Epidermal melanocyte (primary cell): ENCODE data around the gene TFEB.

Experiments
- DNase-seq: peaks from one replicate; pipeline ENCODE4 v3.0.0; 2011; ENCODE audit warnings: low spot score; ENCODE audit not compliant: insufficient read length

TFEB gene

DNA sequence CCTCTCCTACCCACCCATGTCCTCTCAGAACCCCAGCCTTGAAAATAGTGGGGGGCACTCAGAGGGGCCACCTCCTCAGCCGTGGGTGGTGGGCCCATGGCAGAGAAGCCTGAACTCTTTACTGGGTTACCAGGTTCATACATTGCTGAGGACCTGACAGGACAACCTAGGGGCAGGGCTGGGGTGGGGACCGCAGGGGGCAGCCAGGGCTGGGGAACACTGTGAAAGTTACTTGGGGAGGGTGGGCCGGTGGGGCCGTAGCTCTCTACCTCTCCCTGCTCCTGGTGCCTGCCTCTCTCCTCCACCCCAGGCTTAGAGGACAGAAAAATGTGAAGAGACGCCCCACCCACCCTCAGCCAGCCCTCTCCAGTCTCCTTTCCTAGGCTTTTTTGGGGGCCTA lies 81.7 kb downstream of the TFEB start:
- DNase-seq, result no peak

DNA sequence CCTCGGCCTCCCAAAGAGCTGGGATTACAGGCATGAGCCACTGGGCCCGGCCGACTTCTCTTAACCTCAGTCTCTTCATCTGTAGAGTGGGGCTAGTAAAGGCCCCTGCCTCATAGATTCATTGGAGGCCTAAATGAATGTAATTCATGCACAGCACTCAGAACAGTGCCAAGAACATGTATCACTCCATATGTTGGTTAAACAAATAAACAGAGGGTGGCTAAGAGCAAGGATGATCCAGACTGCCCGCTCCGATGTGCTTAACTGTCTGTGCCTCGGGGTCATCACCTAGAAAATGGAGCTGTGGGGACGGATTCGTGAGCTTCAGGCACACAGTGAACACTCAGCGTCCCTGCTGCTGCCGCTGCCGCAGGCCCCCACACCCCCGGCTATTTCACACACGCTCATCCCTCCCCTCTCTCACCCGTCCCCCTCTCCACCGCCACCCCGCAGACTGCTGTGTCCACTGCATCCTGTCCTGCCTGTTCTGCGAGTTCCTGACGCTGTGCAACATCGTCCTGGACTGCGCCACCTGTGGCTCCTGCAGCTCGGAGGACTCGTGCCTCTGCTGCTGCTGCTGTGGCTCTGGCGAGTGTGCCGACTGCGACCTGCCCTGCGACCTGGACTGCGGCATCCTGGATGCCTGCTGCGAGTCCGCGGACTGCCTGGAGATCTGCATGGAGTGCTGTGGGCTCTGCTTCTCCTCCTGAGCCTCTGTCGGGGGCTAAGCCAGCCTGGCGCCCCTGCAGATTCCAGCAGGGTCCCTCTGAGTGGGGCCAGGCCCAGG lies 82.3 kb downstream of the TFEB start:
- DNase-seq, result no peak

DNA sequence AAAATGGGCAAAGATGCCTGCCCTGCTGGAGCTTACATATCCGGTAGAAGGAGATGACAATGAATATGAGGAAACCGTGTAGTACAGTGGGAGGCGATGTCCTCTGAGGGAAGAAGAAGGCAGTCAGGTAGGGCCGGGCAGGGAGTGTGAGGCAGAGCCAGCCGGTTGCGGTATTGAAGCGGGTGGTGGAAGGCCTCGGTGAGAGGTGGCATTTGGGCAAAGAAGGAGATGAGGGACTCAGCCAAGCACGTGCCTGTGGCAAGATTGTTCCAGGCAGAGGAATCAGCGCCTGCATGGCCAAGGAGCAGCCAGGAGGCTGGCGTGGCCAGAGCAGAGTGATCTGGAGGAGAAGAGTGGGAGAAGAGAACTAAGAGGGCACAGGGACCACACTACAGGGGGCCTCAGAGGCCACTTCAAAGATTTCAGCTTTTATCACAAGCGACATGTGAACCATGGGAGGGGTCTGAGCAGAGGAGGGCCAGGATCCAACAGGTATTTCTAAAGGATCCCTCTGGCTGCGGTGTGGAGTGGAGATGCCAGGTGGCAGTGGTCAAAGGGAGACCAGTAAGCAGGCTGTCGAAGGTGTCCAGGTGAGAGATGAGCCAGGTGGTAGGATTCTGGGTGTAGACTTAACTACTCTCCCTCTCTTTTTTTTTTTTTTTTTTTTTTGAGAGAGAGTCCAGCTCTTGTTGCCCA lies 83.3 kb downstream of the TFEB start:
- DNase-seq, result no peak

DNA sequence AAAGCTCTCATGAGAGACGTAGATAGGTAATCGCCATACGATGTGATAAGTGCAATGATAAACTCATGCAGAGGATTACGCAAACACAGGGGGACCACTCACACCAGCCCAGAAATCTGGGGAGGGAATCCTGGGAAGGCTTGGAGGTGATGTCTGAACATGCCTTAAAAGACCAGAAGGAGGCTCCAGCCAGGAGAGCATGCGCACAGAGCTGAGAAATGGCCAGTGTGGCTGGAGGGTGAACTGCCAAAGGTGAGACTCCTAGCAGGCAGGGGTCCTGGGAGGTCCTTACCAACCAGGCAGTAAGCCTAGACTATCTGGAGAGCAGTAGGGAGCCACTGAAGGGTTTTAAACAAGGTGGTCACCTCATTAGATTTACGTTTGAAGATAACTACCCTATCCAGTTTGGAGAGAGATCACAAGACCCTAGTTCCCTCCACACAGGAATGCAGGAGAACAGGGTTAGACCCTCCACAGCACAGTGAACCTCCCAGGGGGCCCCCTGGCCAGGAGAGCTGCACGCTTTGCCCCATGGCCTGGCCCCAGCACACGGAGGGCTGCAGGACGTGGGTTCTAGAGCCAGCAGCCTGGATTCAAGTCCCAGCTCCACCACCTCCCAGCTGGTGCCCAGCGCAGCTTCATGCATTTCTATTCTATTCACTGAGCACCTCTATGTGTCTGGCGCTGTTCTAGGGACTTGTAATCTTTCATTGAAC lies 84.0 kb downstream of the TFEB start:
- DNase-seq, result no peak

DNA sequence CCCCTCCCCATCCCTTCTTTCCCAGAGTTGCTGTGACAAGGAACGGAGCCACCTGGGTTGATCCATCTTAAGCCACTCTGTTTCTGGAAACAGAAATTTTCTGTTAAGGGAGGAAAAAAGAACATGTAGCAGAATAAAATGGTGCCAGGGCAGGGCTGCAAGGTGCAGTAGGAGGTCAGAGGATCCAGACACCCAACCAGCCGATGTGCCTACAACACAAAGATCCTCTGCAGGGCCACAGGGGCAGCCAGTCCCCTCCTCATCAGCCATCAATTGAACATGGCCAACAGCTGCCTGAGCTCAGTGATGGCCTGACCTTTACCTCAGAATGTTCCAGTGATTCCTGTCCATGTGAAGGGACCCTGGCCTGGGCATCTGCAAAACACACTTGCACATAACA lies 85.3 kb downstream of the TFEB start:
- DNase-seq, result no peak

DNA sequence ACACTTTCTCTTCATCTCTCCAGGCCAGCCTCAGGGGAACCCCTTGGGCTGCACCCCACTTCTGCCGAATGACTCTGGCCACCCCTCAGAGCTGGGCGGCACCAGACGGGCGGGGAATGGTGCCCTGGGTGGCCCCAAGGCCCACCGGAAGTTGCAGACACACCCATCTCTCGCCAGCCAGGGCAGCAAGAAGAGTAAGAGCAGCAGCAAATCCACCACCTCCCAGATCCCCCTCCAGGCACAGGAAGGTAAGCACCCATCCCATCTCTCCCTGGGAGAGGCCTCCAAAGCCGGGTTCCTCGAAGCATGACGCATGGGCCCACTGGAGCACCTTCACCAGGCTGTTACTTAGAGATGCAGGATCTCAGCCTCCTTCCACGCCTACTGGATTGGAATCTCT lies 85.8 kb downstream of the TFEB start:
- DNase-seq, result no peak

DNA sequence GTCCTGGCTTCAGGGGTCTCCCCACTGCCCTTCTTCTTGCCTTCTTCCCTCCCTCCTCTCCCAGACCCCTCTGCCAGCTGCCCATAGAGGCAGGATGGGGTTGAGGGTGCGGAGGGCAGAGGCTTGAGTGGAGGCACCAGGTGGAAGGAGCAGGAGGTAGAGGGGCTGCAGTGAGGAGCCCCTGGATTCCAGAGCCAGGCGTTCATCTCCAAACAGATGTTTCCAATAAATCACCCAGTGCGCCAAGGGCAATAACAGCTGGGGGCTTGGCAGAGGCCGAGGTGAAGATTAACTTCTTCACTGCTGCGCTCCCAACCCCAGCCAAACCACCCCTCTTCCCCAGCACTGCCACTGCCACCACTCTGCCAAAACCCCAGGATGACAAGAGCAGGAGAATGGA lies 86.5 kb downstream of the TFEB start:
- DNase-seq, result no peak

DNA sequence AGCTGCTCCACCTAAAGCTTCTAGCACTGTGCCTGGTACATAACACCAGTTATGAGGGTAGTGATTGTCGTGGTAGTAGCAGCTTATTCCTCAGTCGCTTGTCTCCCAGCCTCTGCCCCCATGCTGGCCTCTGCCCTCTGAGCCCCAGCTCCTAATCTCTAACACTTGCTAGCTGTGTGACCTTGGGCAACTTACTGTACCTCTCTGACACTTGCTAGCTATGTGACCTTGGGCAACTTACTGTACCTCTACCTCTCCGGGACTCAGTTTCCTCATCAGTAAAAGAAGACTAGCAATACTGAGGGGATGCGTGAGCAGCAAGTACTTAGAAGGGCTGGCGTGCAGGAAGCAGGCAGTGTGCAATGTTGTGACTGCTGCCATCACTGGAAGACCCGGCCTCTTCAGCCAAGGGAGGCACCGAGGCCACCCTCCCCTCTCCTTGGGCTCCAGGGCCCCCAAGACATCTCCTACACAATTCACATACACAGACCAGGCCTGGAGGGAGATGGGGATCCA lies 87.3 kb downstream of the TFEB start:
- DNase-seq, result no peak

DNA sequence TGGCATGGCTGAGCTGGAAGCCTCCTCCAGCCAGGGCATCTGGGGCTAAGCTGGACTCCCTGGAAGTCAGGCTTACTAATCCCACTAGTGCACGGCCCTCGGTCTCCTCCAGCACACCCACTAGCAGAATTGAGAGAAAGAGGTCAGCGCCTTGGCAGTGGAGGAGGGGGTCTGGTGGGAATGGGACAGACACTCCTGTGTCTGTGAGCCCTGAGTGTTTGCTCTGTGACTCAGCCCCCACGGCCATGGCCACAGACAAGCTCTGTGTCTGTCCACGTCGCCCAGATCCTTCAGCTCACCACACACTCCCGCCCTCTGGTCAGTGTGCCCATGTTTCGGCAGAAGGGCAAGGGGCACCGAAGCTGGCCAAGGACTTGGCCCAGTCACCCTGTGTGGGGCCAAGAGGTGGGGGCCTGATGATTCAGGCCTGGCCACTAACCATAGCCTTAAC lies 88.3 kb downstream of the TFEB start:
- DNase-seq, result no peak

DNA sequence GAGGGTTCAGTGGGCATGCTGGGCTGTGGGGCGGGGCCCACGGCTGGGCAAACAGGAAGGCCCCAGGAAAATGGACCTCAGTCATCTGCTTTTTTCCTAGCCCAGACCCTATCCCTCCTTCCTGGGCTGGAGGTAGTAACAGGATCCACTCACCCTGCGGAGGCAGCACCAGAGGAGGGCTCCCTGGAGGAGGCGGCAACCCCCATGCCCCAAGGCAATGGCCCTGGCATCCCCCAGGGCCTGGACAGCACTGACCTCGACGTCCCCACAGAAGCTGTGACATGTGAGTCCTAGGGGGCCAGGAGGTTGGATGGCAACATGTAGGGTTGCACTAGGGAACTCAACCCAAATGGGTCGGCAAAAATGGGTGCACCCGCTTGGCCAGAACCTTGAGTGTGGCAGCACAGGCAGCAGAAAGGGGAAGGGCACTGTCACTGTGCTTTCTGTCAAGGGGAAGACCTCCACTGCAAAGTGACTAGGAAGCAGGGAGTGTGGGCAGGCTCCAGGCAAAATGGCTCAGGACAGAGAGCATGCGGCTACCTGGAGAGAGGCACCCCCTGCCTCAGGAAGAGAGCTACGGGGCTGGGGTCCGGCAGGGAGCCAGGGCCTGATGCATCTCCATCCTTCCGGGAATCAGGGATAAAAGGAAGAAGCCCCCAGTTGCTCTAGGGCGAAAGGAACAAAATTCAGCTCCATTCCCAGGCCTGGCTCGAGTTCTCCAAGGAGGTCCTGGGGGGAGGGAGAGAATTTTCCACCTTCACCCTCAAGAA lies 89.2 kb downstream of the TFEB start:
- DNase-seq, result no peak

DNA sequence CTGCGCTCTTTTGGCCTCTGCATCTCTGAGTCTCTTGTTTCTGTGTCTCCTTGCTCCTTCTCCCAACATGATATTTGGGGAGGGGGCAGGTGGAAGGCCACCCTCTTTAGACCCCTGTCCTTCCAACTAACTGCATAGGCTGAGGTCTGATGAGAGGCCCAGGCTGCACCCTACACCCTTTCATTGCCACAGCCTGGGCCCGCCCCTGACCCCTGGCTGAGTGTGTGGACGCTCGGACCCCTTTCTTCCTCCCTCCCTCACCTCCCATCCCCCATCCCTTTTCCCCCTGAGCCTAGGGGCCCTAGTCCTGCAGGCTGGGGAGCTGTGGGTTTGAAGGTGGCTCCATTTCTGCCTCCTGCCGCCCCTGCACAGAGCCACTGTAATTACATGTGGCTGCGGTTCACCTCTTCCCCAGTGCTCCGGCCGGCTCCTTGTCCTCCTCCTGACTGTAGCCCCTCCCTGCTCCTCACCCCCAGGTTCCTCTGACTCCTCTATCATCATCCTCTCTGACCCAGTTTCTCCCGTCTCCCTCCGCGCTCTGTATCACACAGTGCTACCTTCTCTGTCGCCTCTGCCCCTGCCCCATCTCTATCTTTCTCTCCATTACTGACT lies 90.3 kb downstream of the TFEB start:
- no peak for DNase-seq

DNA sequence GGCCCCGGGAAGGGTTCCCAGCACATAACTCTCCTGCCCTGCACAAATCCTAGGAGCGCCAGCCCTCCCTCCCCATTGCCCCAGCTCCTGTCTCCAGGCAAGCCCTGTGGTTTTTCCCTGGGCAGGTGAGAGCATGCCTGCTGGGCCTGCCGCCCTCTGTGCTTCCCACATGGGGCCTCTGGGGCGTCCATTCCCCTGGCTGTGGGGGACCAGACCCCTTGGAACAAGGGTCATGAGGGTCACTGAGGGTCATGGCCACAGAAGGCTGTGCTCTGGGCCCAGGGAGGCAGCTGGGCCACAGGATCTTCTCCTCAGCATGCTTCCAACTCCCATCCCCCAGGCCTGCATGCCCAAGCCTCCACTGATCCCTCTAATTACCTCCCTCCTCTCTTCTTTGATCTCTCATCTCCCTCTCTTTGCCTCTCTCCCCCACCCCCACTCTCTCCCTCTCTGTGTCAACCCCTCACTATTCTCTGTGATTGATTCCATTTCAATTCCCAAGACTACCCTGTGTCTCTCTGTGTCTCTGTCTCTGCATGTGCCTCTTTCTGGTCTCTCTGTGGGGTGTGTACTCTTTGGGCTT lies 91.0 kb downstream of the TFEB start:
- no peak for DNase-seq

DNA sequence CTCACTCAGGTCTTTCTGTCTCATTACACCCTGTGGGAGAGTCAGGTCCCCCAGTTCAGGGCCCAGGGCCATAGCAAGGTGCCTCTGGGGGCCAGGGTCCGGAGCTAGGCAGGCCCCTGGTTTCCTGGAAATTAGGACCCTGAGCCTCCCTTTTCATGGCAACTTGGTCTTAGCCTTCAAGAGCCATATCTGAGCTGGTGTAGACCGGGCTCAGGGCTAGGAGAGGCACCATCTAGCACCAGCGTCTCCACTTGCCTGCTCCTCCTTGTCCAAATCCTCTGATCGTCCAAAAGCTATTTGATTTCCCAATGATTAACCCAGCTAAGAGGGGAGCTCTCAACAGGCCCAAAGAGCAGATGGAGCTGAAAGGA lies 91.5 kb downstream of the TFEB start:
- no peak for DNase-seq

DNA sequence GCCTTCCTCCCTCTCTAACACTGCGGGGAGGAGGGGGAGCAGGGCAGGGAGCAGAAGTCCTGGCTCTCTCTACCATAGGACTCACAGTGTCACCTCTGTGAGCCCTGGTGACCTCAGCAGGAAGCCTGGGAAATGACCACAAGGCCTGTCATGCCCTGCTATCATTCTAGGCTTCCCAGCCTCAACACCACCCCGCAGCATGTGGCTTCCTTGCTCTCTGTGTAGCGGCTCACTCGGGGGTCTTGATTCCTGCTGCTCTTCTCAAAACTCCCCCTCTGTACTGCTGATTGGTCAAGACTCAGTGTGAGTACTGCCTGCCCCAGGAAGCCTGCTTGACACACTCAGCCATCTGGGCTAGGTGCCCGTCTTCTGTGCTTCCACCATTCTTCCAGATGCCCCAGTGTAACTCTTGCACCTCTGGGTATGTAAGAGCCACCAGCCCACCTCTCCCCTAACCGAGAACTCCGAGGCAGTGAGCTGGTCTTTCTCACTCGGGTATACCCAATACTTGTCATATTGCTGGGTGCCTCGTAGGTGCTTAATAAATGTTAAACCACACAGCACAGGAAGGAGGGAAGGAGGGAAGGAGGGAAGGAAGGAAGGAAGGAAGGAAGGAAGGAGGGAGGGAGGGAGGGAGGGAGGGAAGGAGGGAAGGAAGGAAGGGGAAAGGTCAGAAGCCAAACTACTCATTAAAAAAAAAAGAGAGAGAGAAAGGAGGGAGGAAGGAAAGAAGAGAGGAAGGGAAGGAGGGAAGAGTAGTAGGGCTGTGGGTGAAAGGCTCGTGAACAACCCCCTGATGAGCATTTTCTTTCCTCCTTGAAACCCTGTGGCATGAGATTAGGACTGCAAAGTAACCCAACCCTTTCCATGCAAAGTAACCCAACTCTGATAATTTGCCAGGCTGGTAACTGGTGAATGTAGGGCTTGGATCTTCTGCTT lies 92.2 kb downstream of the TFEB start:
- DNase-seq, result no peak

DNA sequence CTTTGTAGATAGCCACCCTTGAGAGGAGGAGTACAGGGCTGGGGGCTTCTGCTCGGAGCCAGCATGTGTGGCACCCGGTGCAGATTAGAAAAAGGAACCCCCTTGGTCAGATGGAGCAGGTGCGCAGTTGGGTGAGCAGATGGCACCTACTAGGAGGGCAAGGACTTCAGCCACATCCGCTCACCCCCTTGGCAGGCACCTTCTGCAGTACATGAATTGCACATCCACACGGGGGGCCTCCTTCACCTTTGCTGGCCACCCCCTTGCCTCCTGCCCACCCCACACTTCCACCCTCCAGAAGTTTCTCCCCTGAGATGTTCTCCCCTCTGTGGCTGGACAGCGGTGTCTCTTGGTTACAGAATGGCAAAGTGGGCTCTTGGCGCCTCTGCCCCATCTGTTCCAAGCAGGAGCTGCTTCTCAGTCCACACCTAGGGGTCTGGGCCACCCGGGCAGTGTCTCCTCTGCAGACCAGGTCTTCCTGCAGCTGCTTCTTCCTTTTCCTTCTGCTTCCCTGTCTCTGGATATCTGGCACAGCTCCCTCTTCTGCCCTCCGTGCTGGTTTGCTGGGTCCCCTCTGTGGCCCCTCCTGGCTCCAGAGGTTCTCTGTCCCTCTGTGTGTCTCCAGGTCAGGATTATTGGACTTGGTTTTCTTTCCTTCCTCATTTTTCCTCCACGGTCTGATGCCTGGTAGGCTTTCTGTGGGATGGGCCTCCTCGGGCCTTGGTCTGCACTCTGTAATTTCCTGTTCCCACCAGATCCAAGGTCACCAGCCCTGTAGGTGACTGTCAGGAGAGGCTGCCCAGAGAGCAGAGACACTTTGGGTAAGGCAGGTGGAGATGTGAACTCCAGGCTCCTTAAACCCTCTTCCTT lies 93.1 kb downstream of the TFEB start:
- DNase-seq, result no peak

DNA sequence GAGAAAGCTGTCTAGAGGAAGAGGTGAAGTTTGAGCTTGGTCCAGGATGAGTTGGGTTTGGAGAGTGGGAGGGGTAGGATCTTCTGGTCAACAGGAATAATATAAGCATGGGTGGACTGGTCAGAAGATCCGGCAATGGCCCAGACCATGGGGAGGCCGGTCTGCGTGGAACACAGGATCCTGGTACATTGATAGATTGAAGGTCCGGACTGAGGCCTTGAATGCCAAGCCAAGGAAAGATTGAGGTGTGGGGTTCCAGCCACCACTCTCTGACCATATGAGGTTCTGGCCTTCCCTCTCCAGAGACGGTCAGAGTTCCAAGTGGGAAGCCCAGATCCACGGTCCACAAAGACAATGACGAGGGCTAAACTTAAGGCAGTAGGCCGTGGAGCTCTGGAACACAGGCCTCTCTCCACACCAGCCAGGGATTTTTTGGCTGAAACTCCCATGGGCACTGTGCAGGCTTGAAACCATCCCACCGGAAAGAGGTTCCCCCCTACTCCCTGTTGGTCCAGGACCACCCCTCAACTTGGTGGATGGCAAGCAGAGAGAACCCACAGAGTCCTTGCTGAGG lies 94.0 kb downstream of the TFEB start:
- DNase-seq, result no peak

DNA sequence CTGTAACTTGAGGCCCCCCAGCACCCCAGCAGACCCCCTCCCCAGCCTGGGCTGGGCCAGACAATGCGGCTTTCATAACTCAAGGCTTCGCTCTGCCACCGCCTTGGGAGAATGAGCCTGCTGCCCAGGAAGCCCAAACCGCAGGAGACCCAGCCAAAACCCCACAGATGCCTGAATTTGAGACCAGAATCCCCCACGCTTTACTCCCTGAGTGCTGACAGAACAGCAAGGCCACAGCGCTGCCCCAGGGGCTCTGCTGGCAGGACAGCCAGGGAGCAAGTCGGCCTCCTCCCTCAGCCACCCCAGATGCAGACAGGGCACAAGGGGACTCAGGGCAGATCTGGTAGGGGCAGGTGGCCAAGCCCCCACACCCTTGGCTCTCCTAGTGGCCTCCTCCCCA lies 95.0 kb downstream of the TFEB start:
- DNase-seq, result no peak

DNA sequence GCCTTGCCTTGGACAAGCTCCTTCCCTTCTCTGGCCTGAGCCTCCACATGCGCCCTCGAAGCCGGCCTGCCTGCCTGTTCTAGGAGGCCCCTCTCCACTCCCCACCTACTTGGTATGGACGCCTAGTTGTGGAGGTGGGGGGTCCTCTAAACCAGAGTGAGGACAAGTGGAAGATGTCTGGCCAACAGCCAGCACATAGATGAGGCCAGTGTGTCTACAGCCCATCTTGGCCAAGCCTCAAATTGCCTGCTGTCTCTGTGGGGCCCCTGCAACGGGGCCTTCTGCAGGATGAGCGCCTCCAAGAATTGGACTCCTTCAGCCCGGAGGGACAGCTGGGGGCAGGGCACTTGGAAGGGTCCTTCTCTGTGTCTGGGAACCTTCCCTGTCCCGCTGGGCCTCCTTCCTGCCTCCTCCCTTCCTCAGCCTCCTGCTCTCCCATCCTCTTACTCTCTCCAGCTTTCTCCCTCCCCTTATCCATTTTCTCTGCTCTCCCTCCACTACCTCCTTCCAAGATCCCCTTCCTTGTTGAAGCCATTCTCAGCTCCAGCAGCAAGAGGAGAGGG lies 95.5 kb downstream of the TFEB start:
- DNase-seq, result no peak
